ENCODE data around the gene SMU1. TPM values are rescaled to one million over a fixed set of nuclear protein-coding genes. Genes with fewer than 3 reads are reported as not detected.

SMU1 gene
- total RNA-seq, 4 donors from 2014 or later: 12.0 to 45.9 (median 22.6) TPM

DNA sequence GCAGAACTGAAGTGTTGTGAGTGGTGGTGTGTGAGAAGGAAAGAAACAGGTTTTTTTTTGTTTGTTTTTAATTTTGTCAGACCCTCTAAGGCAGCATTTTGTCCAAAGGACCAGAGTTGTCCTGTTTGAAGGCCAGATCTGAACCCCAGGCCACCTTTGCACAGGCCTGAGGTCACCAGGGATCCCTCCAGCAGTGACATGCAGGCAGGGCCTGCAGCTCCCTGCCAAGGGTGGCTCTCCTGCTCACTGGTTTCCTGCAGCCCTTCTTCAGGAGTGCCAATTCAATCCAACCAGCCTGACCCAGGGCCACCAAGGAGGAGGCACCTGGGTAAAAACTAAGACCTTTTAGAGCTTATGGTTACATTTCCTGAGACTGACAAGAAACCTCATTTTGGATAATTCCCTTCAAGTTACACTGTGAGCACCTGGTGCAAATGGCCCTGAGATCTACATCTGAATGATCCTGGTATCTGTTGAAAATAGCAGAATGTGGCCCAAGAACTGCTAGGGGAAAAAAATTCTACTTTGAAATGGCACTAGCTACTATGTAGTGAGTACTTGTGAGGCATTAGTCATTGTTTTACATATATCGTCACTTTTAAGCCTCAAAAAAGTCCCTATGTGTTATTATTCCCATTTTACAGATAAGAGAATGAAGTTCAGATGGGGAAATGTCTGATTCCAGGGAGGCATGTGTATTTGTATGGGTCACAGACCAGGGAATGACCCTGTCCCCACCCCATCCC is 33.5 kb upstream of the SMU1 start:
- intact Hi-C loops (cut with DNase I; ENCODE audit: low total_unique reads): no loop called here
- no peak overlapping the region for H3K27ac ChIP-seq
- H3K4me3 ChIP-seq: no peak overlapping the region
- H3K36me3 ChIP-seq: no peaks in the 10 kb centered on the region
- no peaks in the 10 kb centered on the region for H3K9me3 ChIP-seq
- TF ChIP-seq, protein P1, sequence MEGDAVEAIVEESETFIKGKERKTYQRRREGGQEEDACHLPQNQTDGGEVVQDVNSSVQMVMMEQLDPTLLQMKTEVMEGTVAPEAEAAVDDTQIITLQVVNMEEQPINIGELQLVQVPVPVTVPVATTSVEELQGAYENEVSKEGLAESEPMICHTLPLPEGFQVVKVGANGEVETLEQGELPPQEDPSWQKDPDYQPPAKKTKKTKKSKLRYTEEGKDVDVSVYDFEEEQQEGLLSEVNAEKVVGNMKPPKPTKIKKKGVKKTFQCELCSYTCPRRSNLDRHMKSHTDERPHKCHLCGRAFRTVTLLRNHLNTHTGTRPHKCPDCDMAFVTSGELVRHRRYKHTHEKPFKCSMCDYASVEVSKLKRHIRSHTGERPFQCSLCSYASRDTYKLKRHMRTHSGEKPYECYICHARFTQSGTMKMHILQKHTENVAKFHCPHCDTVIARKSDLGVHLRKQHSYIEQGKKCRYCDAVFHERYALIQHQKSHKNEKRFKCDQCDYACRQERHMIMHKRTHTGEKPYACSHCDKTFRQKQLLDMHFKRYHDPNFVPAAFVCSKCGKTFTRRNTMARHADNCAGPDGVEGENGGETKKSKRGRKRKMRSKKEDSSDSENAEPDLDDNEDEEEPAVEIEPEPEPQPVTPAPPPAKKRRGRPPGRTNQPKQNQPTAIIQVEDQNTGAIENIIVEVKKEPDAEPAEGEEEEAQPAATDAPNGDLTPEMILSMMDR (IDR thresholded peaks at IDR 0.05): no peak
- no peak for TF ChIP-seq POLR2A (IDR thresholded peaks at IDR 0.05)
- H3K4me1 ChIP-seq: peaks cover 0 to 6% of the 10 kb centered on the region in 2 donors
- no peaks in the 10 kb centered on the region for H3K27me3 ChIP-seq
- DNase-seq: no peak

DNA sequence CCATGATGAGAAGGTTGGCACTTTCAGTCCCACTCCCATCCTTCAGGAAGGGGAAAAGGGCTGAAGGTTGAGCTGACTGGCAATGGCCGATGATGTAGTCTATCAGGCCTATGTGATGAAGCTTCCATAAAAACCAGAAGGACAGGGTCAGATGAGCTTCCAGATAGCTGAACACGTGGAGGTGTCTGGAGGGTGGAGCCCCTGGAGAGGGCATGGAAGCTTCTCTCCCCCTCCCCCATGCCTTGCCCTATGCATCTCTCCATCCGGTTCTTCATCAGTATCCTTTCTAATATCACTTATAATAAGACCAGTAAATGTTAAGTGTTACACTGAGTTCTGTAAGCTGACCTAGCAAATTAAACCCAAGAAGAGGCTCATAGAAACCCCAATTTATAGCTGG is 32.6 kb upstream of the SMU1 start:
- H3K9me3 ChIP-seq: no peaks in the 10 kb centered on the region
- intact Hi-C loops (cut with DNase I; ENCODE audit: low total_unique reads): no loop called here
- DNase-seq: no peak

DNA sequence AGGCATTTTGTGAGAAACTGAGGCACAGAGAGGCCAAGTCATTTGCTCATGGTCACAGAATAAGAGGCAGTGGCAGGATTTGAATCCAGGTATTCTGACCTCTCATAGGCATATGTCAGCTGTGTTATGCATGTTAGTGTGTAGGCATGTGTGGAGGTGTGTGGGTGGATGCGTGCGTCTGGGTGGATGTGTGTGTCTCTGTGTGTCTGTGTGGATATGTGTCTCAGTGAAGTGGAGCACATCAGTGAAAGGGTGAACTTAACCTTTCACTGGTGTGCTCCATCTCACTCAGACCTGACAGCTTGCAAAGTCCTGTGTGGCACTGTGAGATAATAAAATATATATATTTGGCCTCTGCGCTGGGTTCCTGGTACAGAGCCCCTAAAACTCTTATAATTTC is 32.0 kb upstream of the SMU1 start:
- H3K27me3 ChIP-seq: no peaks in the 10 kb centered on the region
- H3K27ac ChIP-seq: no peak overlapping the region
- no peaks in the 10 kb centered on the region for H3K9me3 ChIP-seq
- peaks cover 0 to 6% of the 10 kb centered on the region in 2 donors for H3K4me1 ChIP-seq
- DNase-seq: no peak
- intact Hi-C loops (cut with DNase I; ENCODE audit: low total_unique reads): no loop called here
- no peaks in the 10 kb centered on the region for H3K36me3 ChIP-seq
- TF ChIP-seq POLR2A (IDR thresholded peaks at IDR 0.05): no peak
- TF ChIP-seq, protein P1 (IDR thresholded peaks at IDR 0.05): no peak
- H3K4me3 ChIP-seq: no peak overlapping the region

More for the DNA sequence above, 32.6 kb upstream of the SMU1 start:
- H3K36me3 ChIP-seq: no peaks in the 10 kb centered on the region
- H3K4me1 ChIP-seq: peaks cover 0 to 6% of the 10 kb centered on the region in 2 donors
- TF ChIP-seq, protein P1 (IDR thresholded peaks at IDR 0.05): no peak
- no peak for TF ChIP-seq POLR2A (IDR thresholded peaks at IDR 0.05)
- no peak overlapping the region for H3K4me3 ChIP-seq
- H3K27me3 ChIP-seq: no peaks in the 10 kb centered on the region
- no peak overlapping the region for H3K27ac ChIP-seq

DNA sequence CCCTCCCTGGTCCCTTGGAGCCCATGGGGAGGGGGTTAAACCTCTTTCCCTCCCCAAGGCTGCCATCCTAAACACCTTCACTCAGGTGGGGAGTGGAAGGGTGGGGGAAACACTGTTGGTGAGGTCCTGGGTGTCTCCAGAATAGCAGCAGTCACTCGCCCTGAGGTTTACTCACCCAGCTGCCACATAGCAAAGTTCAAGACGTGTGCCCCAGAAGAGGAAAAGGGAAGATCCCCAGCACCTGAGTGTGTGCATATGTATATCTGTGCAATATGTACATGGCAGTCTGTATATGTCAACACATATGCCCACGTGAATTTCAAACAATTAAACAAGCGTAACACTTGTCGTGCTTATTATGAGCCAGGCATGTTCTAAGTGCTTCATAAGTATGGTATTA is 31.3 kb upstream of the SMU1 start:
- Histone ChIP-seq H3K27ac (peak overlapping the region; percentile 52 to 78), H3K4me1 (peaks cover 0 to 6% of the 10 kb centered on the region in 2 donors), H3K9me3 (no peaks in the 10 kb centered on the region), H3K4me3 (no peak overlapping the region), H3K27me3 (no peaks in the 10 kb centered on the region), H3K36me3 (no peaks in the 10 kb centered on the region)
- TF ChIP-seq, protein P1 (IDR thresholded peaks at IDR 0.05): no peak
- no peak for TF ChIP-seq POLR2A (IDR thresholded peaks at IDR 0.05)
- intact Hi-C loops (cut with DNase I; ENCODE audit: low total_unique reads): no loop called here
- no peak for DNase-seq

DNA sequence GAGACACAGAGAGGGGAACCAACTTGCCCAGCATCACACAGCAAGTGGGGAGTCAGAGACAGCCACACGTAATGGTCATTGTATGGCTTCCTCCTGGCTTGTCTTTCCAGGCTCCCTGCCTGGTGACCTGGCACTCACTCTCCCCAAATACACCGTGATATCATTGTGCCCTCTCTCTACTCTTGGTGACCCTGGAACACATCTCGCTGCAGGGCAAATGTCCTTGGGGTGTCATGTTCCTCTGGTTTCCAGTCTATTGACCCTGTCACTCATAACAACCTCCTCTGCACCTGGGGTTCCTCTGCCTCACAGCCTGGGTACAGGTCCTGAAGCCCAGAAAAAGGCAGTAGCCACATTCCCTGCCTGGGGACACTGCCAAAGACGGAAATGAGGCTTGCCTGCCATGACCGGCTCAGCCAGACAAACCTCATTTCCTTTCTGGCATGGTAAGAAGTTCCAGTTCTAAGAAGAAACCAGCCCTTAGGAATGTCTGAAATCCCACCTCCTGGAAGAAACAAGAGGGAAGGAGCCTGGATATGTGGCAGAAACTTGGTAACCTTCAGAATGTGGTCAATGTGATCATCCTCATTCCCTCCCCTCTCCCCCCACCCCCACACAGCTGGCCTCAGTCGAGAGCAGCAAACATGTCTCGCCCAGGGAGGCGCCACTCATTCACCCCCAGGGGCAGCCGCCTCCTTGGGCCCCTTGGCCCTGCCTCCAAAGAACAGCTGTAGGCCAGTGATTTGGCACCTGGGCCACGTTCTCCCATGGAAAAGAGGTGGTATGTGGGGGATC is 30.6 kb upstream of the SMU1 start:
- H3K9me3 ChIP-seq: no peaks in the 10 kb centered on the region
- H3K27me3 ChIP-seq: no peaks in the 10 kb centered on the region
- no peaks in the 10 kb centered on the region for H3K36me3 ChIP-seq
- TF ChIP-seq, protein P1 (IDR thresholded peaks at IDR 0.05): no peak
- TF ChIP-seq POLR2A (IDR thresholded peaks at IDR 0.05): no peak
- no peak overlapping the region for H3K4me3 ChIP-seq
- H3K27ac ChIP-seq: peak overlapping the region; percentile 52 to 78
- peak; percentile 41 to 45 for DNase-seq
- H3K4me1 ChIP-seq: peaks cover 0 to 6% of the 10 kb centered on the region in 2 donors
- intact Hi-C loops (cut with DNase I; ENCODE audit: low total_unique reads): no loop called here
